ENCODE data around the gene IL17RC.
"Not testable (repeated sequence)": the region's sequence is repeated elsewhere in the genome, so short reads cannot be mapped to it uniquely, and the experiment has no call there.

IL17RC gene

DNA sequence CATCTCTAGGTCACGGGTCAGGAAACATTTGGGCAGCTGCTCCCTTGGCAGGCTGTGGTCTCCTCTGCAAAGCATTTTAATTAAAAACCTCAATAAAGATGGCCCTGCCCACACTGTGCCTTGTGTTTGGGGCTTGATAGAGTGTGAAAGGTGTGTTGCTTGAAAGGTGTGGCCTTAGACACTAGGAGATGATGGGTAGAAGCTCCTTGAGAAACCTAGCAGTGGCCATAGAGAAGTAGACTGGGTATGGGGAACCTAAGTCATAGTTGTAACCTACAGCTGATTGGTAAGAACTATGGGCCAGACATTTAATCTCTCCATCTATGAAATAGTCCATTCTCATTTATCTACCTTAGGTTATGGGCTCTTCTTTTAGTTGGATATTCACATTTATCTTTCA lies 23.2 kb upstream of the IL17RC start:
- no peak for DNase-seq (ENCODE audit: low read depth in 2 of 3, low spot score in 2 of 3)

DNA sequence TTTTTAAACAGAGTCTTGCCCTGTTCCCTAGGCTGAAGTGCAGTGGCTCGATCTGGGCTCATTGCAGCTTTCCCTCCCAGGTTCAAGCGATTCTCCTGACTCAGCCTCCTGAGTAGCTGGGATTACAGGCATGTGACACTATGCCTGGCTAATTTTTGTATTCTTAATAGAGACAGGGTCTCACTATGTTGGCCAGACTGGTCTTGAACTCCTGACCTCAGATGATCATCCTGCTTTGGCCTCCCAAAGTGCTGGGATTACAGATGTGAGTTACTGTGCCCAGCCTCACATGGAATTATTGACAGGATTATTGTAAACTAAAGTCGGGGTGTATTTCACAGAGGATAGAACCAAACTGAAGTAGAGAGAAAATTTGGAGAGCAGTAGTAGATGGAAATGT lies 21.2 kb upstream of the IL17RC start:
- DNase-seq (ENCODE audit: low read depth in 2 of 3, low spot score in 2 of 3), result not testable (repeated sequence)

DNA sequence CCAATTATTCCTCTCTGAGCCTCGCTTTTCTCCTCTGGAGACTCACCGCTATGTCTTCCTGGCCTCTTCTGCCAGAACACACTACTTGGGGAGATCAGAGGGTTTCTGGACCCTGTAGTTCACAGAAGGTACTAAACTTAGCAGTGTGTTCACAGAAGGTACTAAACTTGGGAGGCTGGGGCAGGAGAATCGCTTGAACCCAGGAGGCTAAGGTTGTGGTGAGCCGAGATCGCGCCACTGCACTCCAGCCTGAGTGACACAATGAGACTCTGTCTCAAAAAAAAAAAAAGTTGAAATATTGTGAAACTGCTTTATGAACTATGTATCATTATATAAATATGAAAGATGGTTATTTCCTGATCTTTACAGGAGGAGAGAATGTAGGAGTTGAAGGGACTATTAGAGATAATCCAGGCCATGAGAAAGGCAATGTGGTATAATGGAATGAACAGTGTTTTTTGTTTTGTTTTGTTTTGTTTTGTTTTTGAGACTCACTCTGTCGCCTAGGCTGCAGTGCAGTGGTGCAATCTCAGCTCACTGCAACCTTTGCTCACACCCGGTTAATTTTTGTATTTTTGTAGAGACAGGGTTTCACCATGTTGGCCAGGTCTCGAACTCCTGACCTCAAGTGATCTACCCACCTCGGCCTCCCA lies 20.0 kb upstream of the IL17RC start:
- DNase-seq (ENCODE audit: low read depth in 2 of 3, low spot score in 2 of 3), result not testable (repeated sequence)

DNA sequence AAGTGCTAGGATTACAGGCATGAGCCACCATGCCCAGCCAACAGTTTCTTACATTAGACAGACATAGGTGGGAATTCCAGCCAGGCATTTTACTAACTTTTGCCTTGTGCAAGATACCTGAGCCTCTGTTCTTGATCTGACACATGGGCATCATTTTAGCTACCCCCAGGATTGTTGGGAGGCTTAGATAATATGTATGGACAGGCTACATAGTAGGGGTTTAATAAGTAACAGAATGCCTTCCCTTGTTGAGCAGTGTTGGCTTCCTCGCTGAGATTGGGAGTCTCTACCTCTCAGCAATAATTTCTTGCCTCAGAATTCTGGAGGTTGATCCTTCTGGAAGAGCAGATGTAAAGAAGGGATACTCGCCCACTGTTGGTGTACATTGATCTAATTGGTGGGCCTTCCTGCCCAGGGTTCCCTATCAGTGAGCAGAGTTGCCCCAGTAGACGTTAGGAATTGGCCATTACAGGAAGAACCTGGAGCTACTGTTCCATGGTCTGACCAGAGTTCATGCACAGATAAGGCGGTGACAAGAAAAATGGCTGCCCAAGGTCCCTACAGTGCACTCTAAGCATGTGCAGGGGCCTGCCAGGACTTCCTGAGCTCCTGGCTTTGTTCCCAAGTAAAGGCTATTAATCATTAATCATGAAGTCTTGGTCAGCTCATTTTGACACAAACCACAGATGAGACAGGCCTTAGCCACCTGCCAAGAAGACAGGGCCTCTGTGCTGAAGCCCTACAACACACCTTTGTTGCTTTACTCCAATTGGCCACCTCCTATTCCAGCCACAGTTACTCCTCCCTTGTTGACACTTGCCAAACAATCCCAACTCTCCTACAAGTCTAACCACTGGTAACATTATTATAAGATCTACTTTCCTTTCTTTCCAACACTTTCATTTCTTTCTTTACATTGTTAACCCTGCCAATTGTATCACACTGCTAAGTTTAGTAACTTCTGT lies 19.2 kb upstream of the IL17RC start:
- DNase-seq (ENCODE audit: low read depth in 2 of 3, low spot score in 2 of 3), result no peak

DNA sequence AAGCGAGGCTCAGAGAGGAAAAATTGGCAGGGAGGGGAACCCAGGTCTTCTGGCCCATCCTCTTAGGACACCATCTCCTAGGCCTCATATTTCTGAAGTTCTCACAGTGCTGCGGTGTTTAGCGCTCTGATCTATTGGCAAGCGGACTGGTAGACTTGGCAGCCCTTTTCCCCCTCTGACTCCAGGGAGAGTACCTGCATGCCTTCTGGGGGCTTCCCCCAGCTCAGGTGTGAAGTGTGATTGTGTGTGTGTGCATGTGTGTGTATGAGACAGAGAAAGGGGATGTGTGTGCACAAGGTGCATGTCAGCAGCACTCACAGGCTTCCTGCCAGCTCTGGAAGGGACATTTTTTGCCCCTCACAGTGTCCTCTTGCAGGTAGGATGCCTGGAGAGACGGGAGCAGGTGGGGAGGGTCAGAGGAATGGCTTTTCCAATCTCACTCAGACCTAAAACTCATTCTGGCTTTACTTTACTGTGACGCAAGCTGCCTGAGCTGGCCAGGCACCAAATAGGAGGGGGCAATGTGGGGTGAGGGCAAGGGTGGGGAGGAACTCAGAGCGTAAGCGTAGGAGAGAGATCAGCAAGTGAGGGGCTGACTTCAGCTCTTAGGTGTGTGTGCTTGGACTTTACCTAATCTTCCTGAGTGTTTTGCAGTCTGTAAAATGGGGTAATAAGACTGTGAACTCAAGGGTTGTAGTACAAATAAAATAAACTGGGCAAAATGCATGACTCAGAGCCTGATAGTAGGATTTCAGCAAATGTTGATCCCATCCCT lies 18.2 kb upstream of the IL17RC start:
- DNase-seq (ENCODE audit: low read depth in 2 of 3, low spot score in 2 of 3), result no peak

DNA sequence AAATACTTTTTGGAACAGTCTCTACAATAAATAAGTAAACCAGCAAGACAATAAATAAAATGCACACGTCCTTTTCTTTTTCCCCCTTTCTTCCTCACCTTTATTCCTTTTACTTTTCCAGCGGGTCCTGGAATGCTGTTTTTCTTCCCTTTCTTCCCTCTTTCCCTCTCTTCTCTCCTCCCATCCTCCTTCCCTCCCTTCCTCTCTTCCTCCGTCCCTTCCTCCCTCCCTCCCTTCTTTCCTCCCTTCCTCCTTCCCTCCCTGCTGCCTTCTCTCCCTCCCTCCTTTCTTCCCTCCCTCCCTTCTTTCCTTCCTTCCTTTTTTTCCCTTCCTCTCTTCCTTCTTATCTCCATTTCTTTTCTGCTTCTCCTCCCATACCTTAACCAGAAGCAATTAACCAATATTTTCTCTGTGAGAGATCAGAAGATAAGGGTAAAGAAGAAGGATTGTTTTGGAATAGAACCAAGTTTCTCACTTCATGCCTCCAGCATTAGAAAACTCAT lies 17.6 kb upstream of the IL17RC start:
- DNase-seq (ENCODE audit: low read depth in 2 of 3, low spot score in 2 of 3), result no peak

DNA sequence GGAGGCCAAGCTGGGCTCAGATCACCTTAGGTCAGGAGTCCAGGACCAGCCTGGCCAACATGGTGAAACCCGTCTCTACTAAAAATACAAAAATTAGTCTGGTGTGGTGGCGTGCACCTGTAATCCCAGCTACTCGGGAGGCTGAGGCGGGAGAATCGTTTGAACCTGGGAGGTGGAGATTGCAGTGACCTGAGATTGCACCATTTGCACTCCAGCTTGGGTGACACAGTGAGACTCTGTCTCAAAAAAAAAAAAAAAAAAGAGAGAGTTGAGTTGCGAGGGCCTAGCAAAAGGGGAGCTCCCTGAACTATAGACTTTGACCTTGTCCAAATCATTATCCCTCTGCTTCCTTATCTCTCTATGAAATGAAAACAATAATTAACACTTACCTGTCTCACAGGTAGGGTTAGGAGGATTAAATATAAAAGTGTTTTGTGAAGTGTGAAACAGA lies 15.9 kb upstream of the IL17RC start:
- not testable (repeated sequence) for DNase-seq (ENCODE audit: low read depth in 2 of 3, low spot score in 2 of 3)

DNA sequence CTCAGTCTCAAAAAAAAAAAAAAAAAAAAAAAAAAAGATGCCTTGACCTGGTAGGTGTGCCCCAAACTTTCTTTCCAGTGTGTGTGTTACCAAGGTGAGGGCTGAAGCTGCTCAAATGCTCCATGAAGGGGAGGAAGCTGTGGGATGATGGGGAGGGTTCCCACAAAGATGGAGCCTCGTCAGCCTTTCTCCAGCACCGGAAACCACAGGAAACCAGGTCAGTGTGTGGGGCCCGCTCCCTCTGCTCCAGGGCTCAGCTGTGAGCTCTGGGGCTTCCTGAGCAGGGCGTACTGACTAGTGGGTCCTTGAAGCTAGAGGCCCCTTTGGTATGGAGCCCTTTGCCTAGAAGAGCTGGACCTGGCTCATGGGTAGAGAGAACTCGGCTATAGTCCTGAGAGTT lies 14.9 kb upstream of the IL17RC start:
- DNase-seq (ENCODE audit: low read depth in 2 of 3, low spot score in 2 of 3), result no peak

DNA sequence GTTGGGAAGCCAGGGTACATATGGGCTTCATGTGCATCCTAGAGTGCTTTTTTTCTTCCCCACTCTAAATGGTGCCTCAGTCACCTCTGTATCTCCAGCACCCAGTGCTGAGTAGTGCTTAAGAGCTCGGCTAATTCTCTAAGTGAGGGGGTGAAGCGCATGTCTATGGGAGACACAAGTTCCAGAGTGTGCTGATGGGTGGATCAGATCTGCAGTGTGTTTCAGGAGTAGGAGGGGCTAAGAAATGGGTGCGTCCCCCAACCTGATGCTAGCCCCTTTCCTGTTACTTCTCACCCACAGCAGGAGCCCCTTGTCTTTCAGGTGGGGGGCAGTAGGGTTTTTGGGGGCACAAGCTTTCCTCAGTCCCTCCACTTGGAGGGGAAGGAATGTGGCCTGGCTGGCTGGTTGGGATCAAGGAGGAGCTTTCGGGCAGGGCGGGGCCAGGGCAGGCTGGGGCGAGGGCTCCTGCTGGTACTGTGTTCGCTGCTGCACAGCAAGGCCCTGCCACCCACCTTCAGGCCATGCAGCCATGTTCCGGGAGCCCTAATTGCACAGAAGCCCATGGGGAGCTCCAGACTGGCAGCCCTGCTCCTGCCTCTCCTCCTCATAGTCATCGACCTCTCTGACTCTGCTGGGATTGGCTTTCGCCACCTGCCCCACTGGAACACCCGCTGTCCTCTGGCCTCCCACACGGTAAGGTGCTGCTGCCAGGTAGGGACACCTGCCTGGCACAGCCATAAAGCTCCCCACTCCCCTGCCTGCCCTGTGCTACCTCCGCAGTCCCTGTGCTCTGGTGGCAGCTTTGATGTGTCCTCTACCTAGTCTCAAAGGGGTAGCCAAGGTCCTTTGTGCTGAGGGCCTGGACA lies 14.3 kb upstream of the IL17RC start, which contains the start of gene IL17RE:
IL17RE (plus strand) TSS at position 477 of the 866 bp plus-strand sequence; CDS start at position 562, 85 bp downstream.
- no peak for DNase-seq (ENCODE audit: low read depth in 2 of 3, low spot score in 2 of 3)

DNA sequence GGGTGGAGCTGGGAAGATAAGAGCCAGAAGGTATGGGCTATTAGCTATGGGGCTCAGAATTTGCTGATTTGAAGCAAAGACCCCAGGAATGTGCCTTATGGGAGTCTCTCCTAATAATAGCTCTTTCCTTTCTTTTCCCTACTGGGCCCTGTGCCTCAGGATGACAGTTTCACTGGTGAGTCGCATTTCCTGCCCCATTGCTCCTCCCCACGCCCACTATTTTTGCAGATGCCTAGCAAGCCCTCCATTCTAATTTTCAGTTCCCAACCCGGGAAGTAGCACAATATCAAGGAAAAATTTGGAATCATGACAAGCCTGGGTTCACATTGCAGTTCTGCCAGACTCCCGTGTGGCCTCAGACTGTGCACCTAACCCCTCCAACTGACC lies 13.7 kb upstream of the IL17RC start:
- DNase-seq (ENCODE audit: low read depth in 2 of 3, low spot score in 2 of 3), result no peak

DNA sequence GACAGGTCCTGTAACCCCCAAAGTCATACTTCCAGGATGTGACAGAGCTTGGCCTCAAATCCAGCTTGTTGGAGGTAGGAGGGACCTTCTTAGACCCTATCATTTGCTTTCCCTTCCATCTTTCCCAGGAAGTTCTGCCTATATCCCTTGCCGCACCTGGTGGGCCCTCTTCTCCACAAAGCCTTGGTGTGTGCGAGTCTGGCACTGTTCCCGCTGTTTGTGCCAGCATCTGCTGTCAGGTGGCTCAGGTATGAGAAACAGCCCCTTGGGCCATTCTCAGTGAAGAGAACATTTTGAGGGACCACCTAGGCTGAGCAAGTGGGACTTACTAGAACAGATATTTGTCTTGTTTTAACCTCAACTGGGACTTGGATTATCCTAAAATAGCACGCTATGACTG lies 13.0 kb upstream of the IL17RC start:
- DNase-seq (ENCODE audit: low read depth in 2 of 3, low spot score in 2 of 3), result no peak

DNA sequence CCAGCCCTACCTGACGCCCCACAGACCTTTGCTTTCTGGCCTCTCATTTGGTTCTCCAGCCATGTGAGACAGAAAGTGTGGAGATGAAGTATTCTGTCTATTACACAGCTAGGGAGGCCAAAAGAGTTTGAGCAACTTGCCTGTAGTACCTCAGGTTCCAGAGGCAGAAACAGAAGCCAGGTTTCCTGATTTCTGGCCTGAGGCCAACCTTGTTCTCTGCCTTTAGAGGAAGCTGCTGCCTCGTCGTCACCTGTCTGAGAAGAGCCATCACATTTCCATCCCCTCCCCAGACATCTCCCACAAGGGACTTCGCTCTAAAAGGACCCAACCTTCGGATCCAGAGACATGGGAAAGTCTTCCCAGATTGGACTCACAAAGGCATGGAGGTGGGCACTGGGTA lies 10.4 kb upstream of the IL17RC start:
- no peak for DNase-seq (ENCODE audit: low read depth in 2 of 3, low spot score in 2 of 3)

DNA sequence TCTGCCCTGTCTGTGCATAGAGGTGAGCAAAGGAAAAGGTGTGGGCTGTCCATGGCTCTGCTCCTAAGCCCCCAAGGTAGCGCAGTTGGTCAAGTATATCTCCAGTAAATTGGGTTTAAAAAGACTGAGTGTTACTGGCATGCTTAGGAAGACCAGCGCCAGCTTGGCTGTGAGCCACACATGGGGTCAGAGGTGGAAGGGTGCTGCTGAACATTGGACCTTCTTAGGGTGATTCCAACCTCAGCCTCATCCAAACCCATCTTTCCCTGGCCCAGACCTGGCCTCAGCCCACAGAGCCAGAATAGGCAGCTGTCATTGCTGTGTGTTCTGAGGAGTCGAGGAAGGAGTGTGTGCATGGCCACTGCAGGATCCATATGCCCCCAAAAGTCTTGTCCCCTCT lies 8.6 kb upstream of the IL17RC start:
- no peak for DNase-seq (ENCODE audit: low read depth in 2 of 3, low spot score in 2 of 3)

DNA sequence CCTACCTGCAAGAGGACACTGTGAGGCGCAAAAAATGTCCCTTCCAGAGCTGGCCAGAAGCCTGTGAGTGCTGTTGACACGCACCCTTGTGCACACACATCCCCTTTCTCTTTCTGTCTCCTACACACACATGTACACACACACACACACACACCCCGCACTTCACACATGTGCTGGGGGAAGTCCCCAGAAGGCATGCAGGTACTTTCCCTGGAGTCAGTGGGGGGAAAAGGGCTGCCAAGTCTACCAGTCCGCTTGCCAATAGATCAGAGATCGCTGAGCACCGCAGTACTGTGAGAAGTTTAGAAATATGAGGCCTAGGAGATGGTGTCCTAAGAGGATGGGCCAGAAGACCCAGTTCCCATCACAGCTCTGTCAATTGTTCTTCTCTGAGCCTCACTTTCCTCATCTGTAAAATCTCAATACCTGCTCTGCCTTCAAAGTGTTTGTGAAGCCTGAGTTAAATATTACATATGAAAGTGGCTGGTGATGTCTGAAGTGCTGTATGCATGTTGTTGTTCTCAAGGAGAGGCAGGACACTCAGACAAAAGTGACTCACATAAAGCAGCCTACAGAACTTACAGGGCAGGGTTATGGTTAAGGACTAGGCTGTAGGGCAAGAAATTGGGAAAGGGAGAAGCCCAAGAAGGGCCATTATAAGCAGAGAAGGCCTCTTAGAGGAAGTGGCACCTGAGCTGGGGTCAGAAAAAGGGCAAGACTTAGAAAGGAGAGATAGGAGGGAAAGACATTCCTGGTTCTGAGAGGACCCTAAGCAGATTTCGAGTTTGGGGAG lies 7.5 kb upstream of the IL17RC start:
- no peak for DNase-seq (ENCODE audit: low read depth in 2 of 3, low spot score in 2 of 3)

DNA sequence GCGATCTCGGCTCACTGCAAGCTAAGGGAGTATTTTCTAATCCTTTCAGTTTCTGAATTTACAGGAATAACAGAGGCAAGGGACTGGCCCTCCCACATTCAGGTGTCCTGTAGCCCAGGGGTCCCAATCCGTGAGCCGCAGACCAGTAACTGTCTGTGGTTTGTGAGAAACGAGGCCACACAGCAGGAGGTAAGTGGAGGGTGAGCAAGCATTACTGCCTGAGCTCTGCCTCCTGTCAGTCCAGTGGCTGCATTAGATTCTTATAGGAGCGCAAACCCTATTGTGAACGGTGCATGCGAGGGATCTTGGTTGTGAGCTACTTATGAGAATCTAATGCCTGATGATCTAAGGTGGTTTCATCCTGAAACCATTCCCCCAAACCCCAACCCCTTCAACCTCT lies 5.0 kb upstream of the IL17RC start:
- no peak for DNase-seq (ENCODE audit: low read depth in 2 of 3, low spot score in 2 of 3)

DNA sequence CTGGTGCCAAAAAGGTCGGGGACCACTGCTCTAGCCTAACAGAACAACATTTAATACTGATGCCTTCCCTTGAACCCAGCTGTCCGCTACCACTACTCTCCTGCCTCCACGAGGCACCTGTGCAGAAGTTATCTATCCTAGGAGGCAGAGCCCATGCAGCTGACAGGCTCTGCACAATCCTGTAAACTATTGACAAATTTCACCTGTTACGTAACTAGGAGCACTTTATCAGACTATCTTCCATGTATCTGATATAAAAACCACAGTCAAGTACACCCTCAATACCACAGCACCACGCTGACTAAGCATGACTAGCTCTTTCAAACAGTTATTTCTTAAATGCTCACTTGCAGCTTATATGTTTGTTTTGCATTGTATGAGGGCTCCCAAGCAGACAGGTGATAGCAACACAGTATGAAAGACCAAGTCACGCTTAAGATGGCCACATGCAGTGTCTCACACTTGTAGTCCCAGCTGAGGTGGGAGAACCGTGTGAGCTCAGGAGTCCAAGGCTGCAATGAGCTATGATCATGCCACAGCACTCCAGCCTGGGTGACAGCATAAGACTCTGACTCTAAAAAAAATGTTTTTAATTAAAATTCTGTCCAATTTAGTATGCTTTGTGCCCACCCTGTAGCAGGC lies 4.5 kb upstream of the IL17RC start:
- DNase-seq (ENCODE audit: low read depth in 2 of 3, low spot score in 2 of 3), result no peak

DNA sequence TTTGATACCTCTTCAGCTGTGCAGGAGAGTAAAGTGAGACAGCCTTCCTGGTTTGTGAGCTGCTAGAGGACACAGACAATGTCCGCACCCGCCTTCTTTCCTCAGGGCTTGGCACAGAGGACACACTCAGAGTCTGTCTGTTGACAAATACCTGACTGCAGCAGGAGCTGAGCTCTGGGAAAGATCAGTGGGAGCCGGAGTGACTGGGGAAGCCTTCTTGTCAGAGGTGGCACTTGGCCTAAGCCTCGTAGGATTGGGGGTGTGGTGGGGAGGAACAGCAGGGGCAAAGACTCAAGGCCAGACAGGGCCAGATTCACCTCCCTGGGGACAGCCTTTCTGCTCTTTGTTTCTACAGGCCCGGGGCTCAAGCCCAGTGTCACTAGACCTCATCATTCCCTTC lies 3.3 kb upstream of the IL17RC start:
- no peak for DNase-seq (ENCODE audit: low read depth in 2 of 3, low spot score in 2 of 3)

DNA sequence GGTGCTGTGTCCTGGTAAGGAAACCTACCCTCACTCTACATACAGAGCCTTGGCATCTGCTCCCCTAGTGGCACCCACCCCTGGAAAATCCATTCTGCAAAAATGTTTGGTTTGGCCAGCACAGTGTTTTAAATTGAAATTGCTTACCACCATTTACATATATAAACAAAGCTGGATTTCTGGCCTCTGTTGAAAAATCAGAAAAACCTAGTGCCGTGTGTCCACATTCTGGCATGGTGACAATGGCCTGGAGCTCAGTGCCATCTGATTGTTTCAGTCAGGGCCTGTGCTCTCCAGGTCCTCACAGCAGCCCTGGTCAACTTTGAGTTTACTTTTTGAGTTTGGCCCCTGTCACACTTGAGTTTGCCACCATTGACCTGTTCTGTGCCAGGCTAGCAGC lies 2.9 kb upstream of the IL17RC start:
- DNase-seq (ENCODE audit: low read depth in 2 of 3, low spot score in 2 of 3), result no peak
